Ascending aorta (tissue), 2 donors: ENCODE measurements around the gene FUCA2. TPM values are rescaled to one million over a fixed set of nuclear protein-coding genes. Genes with fewer than 3 reads are reported as not detected.

ENCODE experiments used
- DNase-seq, 2 donors: peaks; one replicate each; pipeline ENCODE4 v3.0.0-alpha.2; 2019; ENCODE audit warnings: low spot score in 2 of 2
- H3K27ac ChIP-seq, 2 donors: fragments of 200-600 bp; sonication (generic); one replicate each; pipeline ENCODE4 v1.5.1; 2016 to 2017; ENCODE audit warnings: mild to moderate bottlenecking in 1 of 2
- H3K27me3 ChIP-seq: fragments of 200-600 bp; sonication (generic); one replicate; pipeline ENCODE4 v1.5.1; 2017
- H3K36me3 ChIP-seq, 2 donors: fragments of 200-600 bp; sonication (generic); one replicate each; pipeline ENCODE4 v1.5.1; 2016
- H3K4me1 ChIP-seq, 2 donors: fragments of 200-600 bp; sonication (generic); one replicate each; pipeline ENCODE4 v1.5.1; 2016 to 2017; ENCODE audit warnings: mild to moderate bottlenecking in 1 of 2
- H3K4me3 ChIP-seq, 2 donors: fragments of 200-600 bp; sonication (generic); one replicate each; pipeline ENCODE4 v1.5.1; 2016 to 2017; ENCODE audit warnings: mild to moderate bottlenecking in 1 of 2
- H3K9me3 ChIP-seq, 2 donors: fragments of 200-600 bp; sonication (generic); one replicate each; pipeline ENCODE4 v1.5.1; 2016
- intact Hi-C: fragments of 100-400 bp; cut with DNase I; formaldehyde crosslinking; loops from one replicate; pipeline ENCODE4 v1.15.1; 2023
- total RNA-seq: library from RNA; depleted of rRNA; stranded (reverse); fragments of >200 nt; gene quantifications from one replicate; pipeline ENCODE4 v1.1.0, GENCODE V29; 2016
- TF ChIP-seq, protein P1 (sequence below), 3 experiments: fragments of 200-600 bp in 2 of 3; fragments of 450-650 bp in 1 of 3; sonication (generic) in 2 of 3; IDR thresholded peaks; one replicate each; pipeline ENCODE4 v1.5.1; 2016 to 2019; ENCODE audit warnings: antibody characterized with exemption in 3 of 3, mild to moderate bottlenecking in 1 of 3, moderate library complexity in 1 of 3

Gene FUCA2
- total RNA-seq, 1 donor from 2014 or later: 9.7 TPM

DNA sequence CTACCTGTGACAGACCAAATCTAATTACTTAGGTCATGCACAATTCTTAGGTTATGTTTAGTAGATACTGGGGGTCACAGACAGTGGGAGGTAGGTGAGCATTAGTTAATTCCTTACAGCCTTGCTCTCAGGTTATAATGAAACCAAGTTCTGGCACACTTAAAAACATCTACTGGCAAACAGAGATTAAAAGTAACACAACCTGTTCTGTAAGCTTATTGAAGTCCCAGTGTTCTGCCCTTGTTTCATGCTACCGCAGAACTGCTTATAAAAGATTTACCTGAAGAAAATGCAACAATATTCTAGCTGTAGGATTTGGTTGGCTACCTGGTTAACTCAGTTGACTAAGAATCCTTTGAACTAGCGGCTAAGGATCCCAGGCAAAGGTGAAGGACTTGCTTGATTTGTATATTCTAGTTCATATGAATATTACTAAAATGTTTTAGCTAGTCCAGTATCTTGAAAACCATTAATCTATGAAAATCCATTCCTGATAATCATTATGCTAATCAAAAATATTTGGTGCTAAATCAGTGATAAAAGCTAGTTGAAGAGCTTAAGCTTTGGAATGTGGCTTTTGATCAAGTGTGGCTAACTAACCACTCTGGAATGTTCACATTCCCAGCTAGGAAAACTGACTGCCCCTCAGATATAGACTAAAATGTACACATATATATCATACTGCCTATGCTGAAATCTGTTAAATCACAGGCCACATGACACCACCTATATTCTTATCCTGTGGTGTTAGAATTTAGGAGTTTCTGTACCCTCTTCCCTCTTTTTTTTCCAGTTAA lies 53.8 kb downstream of the FUCA2 start:
- Histone ChIP-seq H3K36me3 (peaks cover 0 to 16% of the 10 kb centered on the region in 2 donors), H3K4me1 (no peaks in the 10 kb centered on the region), H3K4me3 (no peak overlapping the region), H3K27ac (no peak overlapping the region), H3K9me3 (no peaks in the 10 kb centered on the region), H3K27me3 (no peaks in the 10 kb centered on the region)
- TF ChIP-seq, protein P1, sequence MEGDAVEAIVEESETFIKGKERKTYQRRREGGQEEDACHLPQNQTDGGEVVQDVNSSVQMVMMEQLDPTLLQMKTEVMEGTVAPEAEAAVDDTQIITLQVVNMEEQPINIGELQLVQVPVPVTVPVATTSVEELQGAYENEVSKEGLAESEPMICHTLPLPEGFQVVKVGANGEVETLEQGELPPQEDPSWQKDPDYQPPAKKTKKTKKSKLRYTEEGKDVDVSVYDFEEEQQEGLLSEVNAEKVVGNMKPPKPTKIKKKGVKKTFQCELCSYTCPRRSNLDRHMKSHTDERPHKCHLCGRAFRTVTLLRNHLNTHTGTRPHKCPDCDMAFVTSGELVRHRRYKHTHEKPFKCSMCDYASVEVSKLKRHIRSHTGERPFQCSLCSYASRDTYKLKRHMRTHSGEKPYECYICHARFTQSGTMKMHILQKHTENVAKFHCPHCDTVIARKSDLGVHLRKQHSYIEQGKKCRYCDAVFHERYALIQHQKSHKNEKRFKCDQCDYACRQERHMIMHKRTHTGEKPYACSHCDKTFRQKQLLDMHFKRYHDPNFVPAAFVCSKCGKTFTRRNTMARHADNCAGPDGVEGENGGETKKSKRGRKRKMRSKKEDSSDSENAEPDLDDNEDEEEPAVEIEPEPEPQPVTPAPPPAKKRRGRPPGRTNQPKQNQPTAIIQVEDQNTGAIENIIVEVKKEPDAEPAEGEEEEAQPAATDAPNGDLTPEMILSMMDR (IDR thresholded peaks at IDR 0.05): no peak
- intact Hi-C loops: no loop called here
- DNase-seq: no peak

DNA sequence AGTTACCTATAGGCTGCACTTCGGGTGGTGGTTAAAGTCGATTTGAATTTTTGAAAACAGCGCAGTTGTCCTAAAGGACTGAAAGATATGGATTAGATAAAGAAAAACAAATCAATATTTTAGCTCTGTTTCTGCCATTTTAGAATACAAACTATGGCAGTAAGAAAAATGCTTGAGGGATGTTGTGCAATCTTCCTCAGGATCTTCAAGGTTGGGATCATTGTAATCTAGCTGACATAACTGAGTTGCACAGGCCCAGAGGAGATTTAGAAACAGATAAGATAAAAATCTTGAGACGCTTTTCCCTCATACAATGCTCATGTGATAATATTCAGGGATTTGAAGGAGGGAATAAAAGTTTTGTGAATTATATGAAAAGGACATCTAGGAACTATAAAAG lies 60.0 kb downstream of the FUCA2 start:
- Histone ChIP-seq H3K27me3 (no peaks in the 10 kb centered on the region), H3K4me1 (peaks cover 0 to 8% of the 10 kb centered on the region in 2 donors), H3K9me3 (no peaks in the 10 kb centered on the region), H3K27ac (no peak overlapping the region), H3K4me3 (peak overlapping the region; percentile 56 to 83), H3K36me3 (no peaks in the 10 kb centered on the region)
- intact Hi-C loops: loop anchor here (5.0 kb wide), 1 partner anchor 1304 kb away; the partner anchor contains the start of genes NMBR and VTA1
- DNase-seq: no peak
- TF ChIP-seq, protein P1 (IDR thresholded peaks at IDR 0.05): no peak

DNA sequence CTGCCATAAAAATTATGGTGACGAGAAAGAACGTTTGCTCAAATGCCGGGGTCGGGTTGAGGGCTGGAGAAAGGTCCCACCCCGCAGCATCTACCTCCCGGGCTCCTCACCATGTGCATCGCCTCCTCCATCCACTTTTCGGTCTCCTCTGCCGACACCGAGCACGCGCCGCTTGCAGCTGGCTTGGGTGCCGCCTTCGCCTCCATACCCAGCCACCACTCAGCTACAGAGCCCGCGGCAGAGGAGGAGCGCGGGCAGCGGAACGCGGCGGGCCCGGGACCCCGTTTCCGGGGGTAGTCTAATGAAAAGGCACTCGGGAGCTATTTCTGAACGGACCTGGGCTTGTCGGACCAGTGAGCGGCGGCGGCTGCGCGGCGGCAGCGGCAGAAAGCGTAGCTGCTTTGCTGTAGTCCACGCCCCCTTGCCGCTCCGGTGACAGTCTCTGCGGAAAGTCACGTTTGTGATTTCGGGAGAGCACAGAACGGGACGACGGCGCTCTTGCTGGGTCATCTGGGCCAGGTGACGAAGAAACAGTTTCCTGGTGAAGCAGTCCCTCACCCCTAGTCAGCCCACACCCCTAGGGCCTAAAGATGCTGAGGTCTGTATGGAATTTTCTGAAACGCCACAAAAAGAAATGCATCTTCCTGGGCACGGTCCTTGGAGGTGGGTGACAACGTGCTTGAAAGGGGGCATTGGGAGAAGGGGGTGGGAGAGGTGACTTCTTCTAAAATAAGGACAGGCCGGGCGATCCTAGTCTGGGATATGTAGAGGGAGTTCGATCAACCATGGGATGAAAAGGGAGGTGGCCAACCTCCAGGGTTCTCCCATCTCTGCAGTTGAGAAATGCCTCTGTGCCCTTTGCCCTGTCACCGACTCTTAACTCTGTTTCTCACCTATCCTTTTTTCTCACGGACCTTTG lies 60.8 kb downstream of the FUCA2 start, which contains the start of the genes ADAT2 and PEX3:
Gene ADAT2, minus strand, starts transcription at position 243 of the 919 bp plus-strand sequence. Its CDS starts 37 bp downstream, at position 206.
Gene PEX3, plus strand, starts transcription at position 353 of the 919 bp plus-strand sequence. Its CDS starts 238 bp downstream, at position 591.
- Histone ChIP-seq H3K9me3 (no peaks in the 10 kb centered on the region), H3K27me3 (no peaks in the 10 kb centered on the region), H3K36me3 (no peaks in the 10 kb centered on the region), H3K27ac (peak within 1 kb of the TSS; percentile 44 to 70), H3K4me1 (peaks cover 0 to 8% of the 10 kb centered on the region in 2 donors), H3K4me3 (peak within 1 kb of the TSS; percentile 56 to 83)
- DNase-seq: peak; percentile 70 to 95
- TF ChIP-seq, protein P1 (IDR thresholded peaks at IDR 0.05): no peak
- intact Hi-C loops: loop anchor here (1.0 to 5.0 kb wide), 2 partner anchors 61 to 1303 kb away; partner anchors contain the start of genes FUCA2, NMBR and VTA1

DNA sequence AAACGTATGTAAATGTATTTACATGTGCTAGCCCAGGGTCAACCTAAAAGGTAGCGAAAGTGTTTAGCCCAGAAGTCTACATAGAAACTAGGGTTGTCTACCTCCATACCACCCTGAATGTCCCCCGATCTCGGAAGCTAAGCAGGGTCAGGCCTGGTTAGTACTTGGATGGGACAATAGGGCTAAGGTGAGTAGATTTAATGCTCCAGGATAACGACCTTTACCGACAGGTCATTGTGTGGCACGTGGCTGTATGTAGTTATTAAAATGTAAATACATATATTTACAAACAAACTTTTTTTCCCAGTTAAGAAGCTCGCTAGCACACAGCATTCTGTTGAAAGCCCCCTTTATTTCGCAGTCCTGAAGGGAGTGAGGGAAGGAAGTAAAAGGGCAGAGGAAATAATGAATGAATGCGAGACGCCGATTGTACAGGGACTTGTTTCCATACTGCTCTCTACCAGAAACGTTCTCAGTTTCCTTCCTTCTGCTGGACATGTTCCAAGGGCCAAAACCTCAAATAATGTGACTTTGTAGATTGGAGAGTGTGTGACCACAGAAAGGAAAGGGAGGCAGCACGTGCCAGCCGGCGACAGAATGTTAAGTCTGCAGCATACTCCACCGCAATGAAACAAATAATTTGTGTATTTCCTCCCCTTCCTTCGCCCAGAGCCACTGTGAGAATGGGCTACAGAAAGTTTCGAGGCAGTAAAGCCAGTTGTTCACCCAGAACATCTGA lies 61.6 kb downstream of the FUCA2 start:
- TF ChIP-seq, protein P1 (IDR thresholded peaks at IDR 0.05): no peak
- no peak for DNase-seq
- intact Hi-C loops: loop anchor here (1.0 to 5.0 kb wide), 3 partner anchors 61 to 1303 kb away; partner anchors contain the start of genes FUCA2, NMBR and VTA1
- peaks cover 0 to 8% of the 10 kb centered on the region in 2 donors for H3K4me1 ChIP-seq
- no peaks in the 10 kb centered on the region for H3K27me3 ChIP-seq
- no peaks in the 10 kb centered on the region for H3K36me3 ChIP-seq
- H3K4me3 ChIP-seq: peak overlapping the region; percentile 56 to 83
- no peaks in the 10 kb centered on the region for H3K9me3 ChIP-seq
- peak overlapping the region; percentile 44 to 70 for H3K27ac ChIP-seq
